Chondrocyte (in vitro differentiated cells): ENCODE measurements around the gene NOVA2. TPM values are rescaled to one million over a fixed set of nuclear protein-coding genes. Genes with fewer than 3 reads are reported as not detected.

ENCODE experiments used
- DNase-seq: peaks from one replicate; pipeline ENCODE4 v3.0.0; 2021; ENCODE audit warnings: mixed read lengths, low spot score
- H3K27ac Mint-ChIP-seq: one replicate; pipeline ENCODE4 v1.8.0; 2021; ENCODE audit warnings: mild to moderate bottlenecking, moderate library complexity, mixed read lengths; ENCODE audit not compliant: unreplicated experiment
- H3K27me3 Mint-ChIP-seq: 2 replicates; pipeline ENCODE4 v1.8.0; 2021; ENCODE audit warnings: low read depth, mixed read lengths
- H3K36me3 Mint-ChIP-seq: 2 replicates; pipeline ENCODE4 v1.8.0; 2021; ENCODE audit warnings: low read depth, mixed read lengths
- H3K4me1 Mint-ChIP-seq: 2 replicates; pipeline ENCODE4 v1.8.0; 2021; ENCODE audit warnings: low read depth, mild to moderate bottlenecking, mixed read lengths
- H3K4me3 Mint-ChIP-seq: one replicate; pipeline ENCODE4 v1.8.0; 2021; ENCODE audit warnings: mild to moderate bottlenecking, moderate library complexity, mixed read lengths; ENCODE audit not compliant: unreplicated experiment
- H3K9me3 Mint-ChIP-seq: 2 replicates; pipeline ENCODE4 v1.8.0; 2021; ENCODE audit warnings: low read depth, mixed read lengths
- CTCF ChIP-seq: fragments of 200-600 bp; sonication (generic); IDR thresholded peaks from 2 replicates; pipeline ENCODE4 v1.5.0; 2021; ENCODE audit warnings: antibody characterized with exemption, mild to moderate bottlenecking, moderate library complexity
- total RNA-seq: library from RNA; stranded (reverse); gene quantifications from 3 replicates; pipeline ENCODE4 v1.2.1, GENCODE V29; 2021

NOVA2 gene
- total RNA-seq, 1 donor from 2014 or later: 0.22 TPM

DNA sequence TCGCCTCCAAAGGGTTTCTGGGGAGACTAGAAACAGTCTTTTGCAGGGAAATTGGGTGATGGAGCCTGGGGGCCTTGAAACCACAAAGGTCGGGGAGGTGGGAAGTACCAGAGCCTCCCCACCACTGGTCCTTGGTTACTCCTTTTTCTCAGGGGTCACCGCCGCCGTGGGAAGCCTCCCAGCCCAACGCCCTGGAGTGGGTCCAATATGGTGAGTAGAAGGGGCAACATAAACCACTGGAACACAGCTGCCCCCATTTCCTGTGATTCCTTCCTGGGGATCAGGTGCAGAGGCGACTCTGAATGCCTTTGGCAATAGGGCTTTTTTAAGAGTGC lies 43.4 kb upstream of the NOVA2 start:
- peaks cover 13% of the 10 kb centered on the region for H3K27me3 Mint-ChIP-seq
- peak; percentile 67 for TF ChIP-seq CTCF
- no peak overlapping the region for H3K27ac Mint-ChIP-seq
- peaks cover 17% of the 10 kb centered on the region for H3K4me1 Mint-ChIP-seq
- no peaks in the 10 kb centered on the region for H3K9me3 Mint-ChIP-seq
- DNase-seq: no peak
- H3K4me3 Mint-ChIP-seq: peak overlapping the region; percentile 27
- H3K36me3 Mint-ChIP-seq: peaks cover 3% of the 10 kb centered on the region

- H3K27me3 Mint-ChIP-seq: peaks cover 11% of the 10 kb centered on the region
- H3K36me3 Mint-ChIP-seq: peaks cover 3% of the 10 kb centered on the region
- peak overlapping the region; percentile 69 for H3K27ac Mint-ChIP-seq
- H3K4me1 Mint-ChIP-seq: peaks cover 17% of the 10 kb centered on the region
- no peaks in the 10 kb centered on the region for H3K9me3 Mint-ChIP-seq
- peak overlapping the region; percentile 84 for H3K4me3 Mint-ChIP-seq
- DNase-seq: no peak
- peak; percentile 94 for TF ChIP-seq CTCF
Measured at GRCh38 chr19:46016426-46017094, 42.9 kb upstream of the NOVA2 start.

DNA sequence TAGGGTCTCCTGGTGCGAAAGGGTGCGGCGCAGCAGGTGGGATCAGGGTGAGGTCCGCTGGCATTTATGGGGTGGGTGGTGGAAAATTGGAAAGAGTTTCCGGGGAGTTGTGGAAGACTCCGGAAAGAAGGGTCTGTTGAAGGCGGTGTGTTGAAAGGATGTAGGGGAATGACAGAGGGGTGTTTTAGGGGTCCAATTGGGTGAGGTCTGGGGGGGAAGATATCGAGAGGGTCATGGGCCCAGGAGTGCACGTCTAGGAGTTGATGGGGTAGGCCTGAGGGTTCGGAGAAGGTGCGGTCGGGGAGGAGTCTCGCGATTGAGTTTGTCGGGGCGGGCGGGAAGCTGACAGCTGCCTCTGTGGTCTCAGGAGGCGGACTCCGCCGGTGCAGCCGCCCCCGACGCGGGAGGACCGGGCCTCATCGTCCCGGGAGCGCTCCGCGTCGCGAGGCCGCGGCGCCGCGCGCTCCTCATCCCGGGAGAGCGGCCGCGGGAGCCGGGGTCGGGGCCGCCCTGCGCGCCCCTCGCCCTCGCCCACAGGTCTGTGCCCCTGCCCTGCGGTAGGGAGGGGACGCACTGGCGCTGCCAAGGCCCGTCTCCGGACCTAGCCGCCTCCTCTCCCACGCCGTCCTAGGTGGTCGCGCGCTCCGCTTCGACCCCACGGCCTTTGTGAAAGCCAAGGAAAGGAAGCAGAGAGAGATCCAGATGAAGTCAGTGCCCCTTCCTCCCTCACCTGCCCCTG lies 42.2 kb upstream of the NOVA2 start:
- DNase-seq: no peak
- H3K4me3 Mint-ChIP-seq: peak overlapping the region; percentile 84
- H3K27ac Mint-ChIP-seq: peak overlapping the region; percentile 69
- peaks cover 17% of the 10 kb centered on the region for H3K4me1 Mint-ChIP-seq
- peaks cover 11% of the 10 kb centered on the region for H3K27me3 Mint-ChIP-seq
- peaks cover 5% of the 10 kb centered on the region for H3K36me3 Mint-ChIP-seq
- no peaks in the 10 kb centered on the region for H3K9me3 Mint-ChIP-seq
- no peak for TF ChIP-seq CTCF

DNA sequence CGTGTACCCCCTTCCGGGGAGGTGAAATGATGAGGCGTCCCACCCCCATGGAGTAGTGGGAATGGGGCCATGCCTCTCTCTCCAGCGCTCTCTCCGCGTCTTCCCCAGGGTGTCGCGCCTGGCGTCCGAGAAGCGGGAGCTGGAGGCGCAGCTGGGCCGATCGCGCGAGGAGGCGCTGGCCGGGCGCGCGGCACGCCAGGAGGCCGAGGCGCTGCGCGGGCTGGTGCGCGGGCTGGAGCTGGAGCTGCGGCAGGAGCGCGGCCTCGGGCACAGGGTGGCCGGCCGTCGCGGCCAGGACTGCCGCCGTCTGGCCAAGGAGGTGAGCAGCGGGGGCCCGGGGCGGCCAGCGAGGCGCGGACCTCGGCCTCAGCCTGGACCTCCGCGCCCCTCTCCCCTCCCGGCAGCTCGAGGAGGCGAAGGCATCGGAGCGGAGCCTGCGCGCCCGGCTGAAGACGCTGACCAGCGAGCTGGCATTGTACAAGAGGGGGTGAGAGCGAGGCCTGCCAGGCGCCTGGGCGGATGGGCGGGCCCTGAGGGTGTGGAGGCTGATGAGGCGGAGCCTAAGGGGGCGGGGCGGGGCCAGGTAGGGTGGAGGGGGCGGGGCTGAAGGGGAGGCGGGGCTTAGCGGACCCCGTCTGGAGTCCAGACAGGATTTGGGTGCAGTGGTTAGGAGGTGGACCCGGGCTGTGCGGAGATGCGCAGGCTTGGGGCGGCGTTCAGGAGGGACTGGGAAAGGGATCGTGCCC lies 41.4 kb upstream of the NOVA2 start:
- no peak for DNase-seq

More for the DNA sequence above, 41.4 kb upstream of the NOVA2 start:
- Mint-ChIP-seq H3K4me3 (peak overlapping the region; percentile 61), H3K27ac (no peak overlapping the region), H3K4me1 (peaks cover 17% of the 10 kb centered on the region), H3K9me3 (no peaks in the 10 kb centered on the region), H3K36me3 (peaks cover 5% of the 10 kb centered on the region), H3K27me3 (peaks cover 11% of the 10 kb centered on the region)
- peak; percentile 32 for TF ChIP-seq CTCF
